ENCODE measurements around the gene ADGRL3. TPM values are rescaled to one million over a fixed set of nuclear protein-coding genes. Genes with fewer than 3 reads are reported as not detected.
A peak's percentile ranks its signal among the peaks of the same experiment; 100 is the strongest.
"Not testable (repeated sequence)": the region's sequence is repeated elsewhere in the genome, so short reads cannot be mapped to it uniquely, and the experiment has no call there.

ADGRL3 gene
- total RNA-seq, 4 donors from 2014 or later: 6.1 to 26.0 (median 7.3) TPM

DNA sequence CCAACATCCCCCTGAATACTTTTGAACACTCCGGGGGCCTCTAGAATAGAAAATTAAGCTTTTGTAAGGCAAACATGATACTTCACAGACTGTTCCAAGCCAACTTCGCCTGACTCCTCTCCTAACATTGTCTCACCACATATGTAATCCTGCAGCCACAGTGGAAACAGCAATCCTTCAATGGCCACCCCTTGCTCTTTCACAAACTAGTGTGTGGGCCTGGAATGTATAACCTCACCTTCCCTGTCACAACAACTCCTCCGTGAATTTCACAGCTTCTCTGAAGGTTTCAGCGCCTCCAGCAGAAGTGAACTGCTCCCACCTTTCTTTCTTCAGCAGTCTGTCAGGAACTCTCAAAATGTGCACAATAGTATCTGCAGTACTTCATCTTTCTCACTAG lies 185.1 kb downstream of the ADGRL3 start:
- H3K4me1 ChIP-seq: no peaks in the 10 kb centered on the region
- no peaks in the 10 kb centered on the region for H3K27me3 ChIP-seq
- no peak overlapping the region for H3K27ac ChIP-seq
- no peak overlapping the region for H3K4me3 ChIP-seq
- TF ChIP-seq EP300 (IDR thresholded peaks at IDR 0.05) (no peak), POLR2AphosphoS5 (IDR thresholded peaks at IDR 0.05) (no peak), POLR2A (IDR thresholded peaks at IDR 0.05) (no peak)
- TF ChIP-seq, protein P1, sequence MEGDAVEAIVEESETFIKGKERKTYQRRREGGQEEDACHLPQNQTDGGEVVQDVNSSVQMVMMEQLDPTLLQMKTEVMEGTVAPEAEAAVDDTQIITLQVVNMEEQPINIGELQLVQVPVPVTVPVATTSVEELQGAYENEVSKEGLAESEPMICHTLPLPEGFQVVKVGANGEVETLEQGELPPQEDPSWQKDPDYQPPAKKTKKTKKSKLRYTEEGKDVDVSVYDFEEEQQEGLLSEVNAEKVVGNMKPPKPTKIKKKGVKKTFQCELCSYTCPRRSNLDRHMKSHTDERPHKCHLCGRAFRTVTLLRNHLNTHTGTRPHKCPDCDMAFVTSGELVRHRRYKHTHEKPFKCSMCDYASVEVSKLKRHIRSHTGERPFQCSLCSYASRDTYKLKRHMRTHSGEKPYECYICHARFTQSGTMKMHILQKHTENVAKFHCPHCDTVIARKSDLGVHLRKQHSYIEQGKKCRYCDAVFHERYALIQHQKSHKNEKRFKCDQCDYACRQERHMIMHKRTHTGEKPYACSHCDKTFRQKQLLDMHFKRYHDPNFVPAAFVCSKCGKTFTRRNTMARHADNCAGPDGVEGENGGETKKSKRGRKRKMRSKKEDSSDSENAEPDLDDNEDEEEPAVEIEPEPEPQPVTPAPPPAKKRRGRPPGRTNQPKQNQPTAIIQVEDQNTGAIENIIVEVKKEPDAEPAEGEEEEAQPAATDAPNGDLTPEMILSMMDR (IDR thresholded peaks at IDR 0.05): no peak
- 64 to 100% methylated on average over 2 to 3 of the region's 4 CpGs for WGBS, 2 donors (ENCODE audit: low coverage in 1 of 2)
- ATAC-seq: no peak
- H3K36me3 ChIP-seq: no peaks in the 10 kb centered on the region
- no peaks in the 10 kb centered on the region for H3K9me3 ChIP-seq

DNA sequence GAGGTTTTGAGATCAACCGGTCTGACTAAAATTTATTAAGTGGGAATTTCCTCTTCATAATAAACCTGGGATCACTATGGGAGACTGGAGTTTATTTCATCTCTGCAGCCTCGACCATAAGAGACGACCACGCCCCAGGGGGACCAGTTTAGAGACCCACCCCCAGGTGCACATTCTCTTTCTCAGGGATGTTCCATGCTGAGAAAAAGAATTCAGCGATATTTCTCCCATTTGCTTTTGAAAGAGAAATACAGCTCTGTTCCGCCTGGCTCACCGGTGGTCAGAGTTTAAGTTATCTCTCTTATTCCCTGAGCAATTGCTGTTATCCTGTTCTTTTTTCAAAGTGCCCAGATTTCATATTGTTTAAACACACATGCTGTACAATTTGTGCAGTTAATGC lies 187.2 kb downstream of the ADGRL3 start:
- not testable (repeated sequence) for H3K27ac ChIP-seq, ATAC-seq, H3K9me3 ChIP-seq, H3K4me3 ChIP-seq, H3K4me1 ChIP-seq, H3K36me3 ChIP-seq, H3K27me3 ChIP-seq
- 90 to 100% methylated on average over 2 to 6 of the region's 7 CpGs for WGBS, 2 donors (ENCODE audit: low coverage in 1 of 2)

DNA sequence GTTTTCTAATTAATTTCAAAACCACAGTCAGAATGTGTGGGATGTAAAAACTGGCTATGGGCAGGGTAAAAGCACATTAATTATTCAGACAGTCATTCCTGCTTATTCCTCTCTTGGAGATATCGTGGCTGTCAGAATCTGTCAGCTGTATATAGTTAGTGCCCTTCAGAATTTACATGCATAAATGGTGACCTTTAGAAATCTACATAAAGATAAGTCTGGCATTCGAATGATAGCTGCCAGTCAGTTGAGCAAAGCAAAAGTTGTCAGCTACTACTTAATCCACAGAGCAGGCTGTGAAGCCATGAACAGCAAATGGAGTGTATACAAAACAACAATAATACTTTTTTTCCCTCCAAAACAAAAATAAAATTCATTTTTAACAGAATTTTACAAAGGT lies 189.5 kb downstream of the ADGRL3 start:
- TF ChIP-seq EP300 (IDR thresholded peaks at IDR 0.05) (no peak), POLR2A (IDR thresholded peaks at IDR 0.05) (no peak), POLR2AphosphoS5 (IDR thresholded peaks at IDR 0.05) (no peak)
- TF ChIP-seq, protein P1 (IDR thresholded peaks at IDR 0.05): no peak
- H3K4me1 ChIP-seq: no peaks in the 10 kb centered on the region
- no peak overlapping the region for H3K27ac ChIP-seq
- no peaks in the 10 kb centered on the region for H3K9me3 ChIP-seq
- H3K36me3 ChIP-seq: no peaks in the 10 kb centered on the region
- WGBS, 2 donors (ENCODE audit: low coverage in 1 of 2): 64 to 75% methylated on average over 1 to 2 of the region's 2 CpGs
- H3K4me3 ChIP-seq: no peak overlapping the region
- no peaks in the 10 kb centered on the region for H3K27me3 ChIP-seq
- ATAC-seq: no peak

DNA sequence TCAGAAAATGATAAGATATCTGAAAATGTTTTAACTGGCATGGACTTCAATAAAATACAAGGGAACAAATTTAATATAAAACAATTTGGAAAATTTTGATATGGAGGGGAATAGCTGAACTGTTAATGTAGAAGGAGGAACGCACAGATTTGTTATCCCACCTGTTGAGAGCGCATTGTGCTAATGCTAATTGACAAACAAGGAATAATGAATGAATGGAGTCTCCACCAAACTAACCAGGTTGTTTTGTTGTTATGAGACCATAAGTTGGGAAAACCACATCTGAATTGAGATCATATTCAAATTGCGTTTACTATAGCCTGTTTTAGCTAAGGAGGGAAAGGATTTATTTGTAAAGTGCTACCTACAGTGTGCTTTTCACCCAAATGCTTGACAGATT lies 195.6 kb downstream of the ADGRL3 start:
- Histone ChIP-seq H3K27ac (no peak overlapping the region), H3K36me3 (no peaks in the 10 kb centered on the region), H3K4me1 (no peaks in the 10 kb centered on the region), H3K4me3 (no peak overlapping the region), H3K27me3 (no peaks in the 10 kb centered on the region), H3K9me3 (no peaks in the 10 kb centered on the region)
- ATAC-seq: no peak
- TF ChIP-seq POLR2AphosphoS5 (IDR thresholded peaks at IDR 0.05) (no peak), EP300 (IDR thresholded peaks at IDR 0.05) (no peak), POLR2A (IDR thresholded peaks at IDR 0.05) (no peak)
- TF ChIP-seq, protein P1 (IDR thresholded peaks at IDR 0.05): no peak
- WGBS, 2 donors (ENCODE audit: low coverage in 1 of 2): 90 to 100% methylated on average over 3 of the region's 3 CpGs

DNA sequence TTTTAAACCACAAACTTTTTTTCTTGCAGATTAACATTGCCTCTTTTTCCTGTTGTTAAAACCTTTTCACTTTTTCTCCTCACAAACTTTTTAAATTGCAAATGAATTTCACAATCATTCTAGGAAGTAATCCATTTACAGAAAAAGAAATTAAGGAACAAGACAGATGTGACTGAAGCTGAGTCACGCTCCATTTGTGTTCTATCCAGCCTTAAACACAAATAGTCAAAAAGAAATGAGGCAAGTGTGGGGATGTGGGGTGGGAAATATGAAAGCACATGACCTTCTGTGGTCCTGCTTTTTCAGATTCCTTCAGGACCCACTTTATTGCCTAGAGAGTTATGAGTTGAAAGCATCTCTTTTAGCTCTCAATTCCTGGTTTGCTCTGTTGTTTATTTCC lies 197.0 kb downstream of the ADGRL3 start:
- 57 to 67% methylated on average over 1 of the region's 1 CpG for WGBS, 2 donors (ENCODE audit: low coverage in 1 of 2)

More for the DNA sequence above, 197.0 kb downstream of the ADGRL3 start:
- no peaks in the 10 kb centered on the region for H3K4me1 ChIP-seq
- H3K27ac ChIP-seq: no peak overlapping the region
- TF ChIP-seq POLR2AphosphoS5 (IDR thresholded peaks at IDR 0.05): peak; percentile 6
- TF ChIP-seq, protein P1 (IDR thresholded peaks at IDR 0.05): no peak
- H3K36me3 ChIP-seq: no peaks in the 10 kb centered on the region
- H3K9me3 ChIP-seq: no peaks in the 10 kb centered on the region
- no peak for ATAC-seq
- no peak overlapping the region for H3K4me3 ChIP-seq
- H3K27me3 ChIP-seq: no peaks in the 10 kb centered on the region
